Stimulated activated CD8-positive, alpha-beta memory T cell treated with anti-CD3 and anti-CD28 coated beads, Interleukin-7, amount 100 ng/mL, for 24 hours (primary cell): Measurements from ENCODE around the gene DSCAML1.
"Not testable (repeated sequence)": the region's sequence is repeated elsewhere in the genome, so short reads cannot be mapped to it uniquely, and the experiment has no call there.

Experiments
- DNase-seq: peaks from one replicate; pipeline ENCODE4 v3.0.0-alpha.2; 2020; ENCODE audit warnings: low read depth

The DSCAML1 gene

DNA sequence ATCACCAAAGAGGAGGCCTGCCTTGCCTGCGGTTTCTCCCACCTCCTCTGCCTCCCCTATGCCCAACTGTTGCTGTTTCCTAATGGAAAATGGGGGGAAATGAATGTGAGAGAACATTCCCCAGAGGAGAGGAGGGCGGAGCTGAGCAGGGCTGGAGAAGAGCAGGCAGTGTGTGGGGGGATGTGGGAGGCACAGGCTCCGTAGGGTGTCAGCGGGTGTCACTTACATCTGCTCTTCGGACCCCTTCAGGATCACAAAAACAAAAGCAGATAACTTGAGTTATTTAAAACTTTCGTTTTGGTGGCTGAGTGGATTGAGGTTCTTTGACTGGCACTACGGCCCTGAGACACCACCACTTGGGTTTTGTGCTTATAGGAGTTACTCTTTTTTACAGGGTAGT is 375.5 kb downstream of the DSCAML1 start:
- no peak for DNase-seq

DNA sequence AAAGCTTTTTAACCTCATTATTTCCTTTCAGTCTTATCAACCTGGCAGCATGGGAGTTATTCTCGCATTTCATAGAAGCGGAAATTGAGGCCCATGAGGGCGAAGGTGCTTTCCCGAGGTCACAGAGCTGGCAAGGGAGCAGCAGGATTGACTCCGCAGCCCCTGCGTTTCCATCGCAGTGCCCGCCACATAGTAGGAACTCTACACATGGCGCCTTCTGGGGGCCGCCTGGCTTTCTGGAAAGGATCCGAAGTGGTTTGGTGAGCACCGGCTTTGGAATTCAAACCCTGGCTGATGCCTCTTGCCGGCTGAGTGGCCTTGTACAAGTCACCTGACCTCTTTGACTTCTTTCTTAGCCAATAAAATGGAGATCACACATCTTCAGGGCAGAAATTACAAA is 376.0 kb downstream of the DSCAML1 start:
- no peak for DNase-seq

DNA sequence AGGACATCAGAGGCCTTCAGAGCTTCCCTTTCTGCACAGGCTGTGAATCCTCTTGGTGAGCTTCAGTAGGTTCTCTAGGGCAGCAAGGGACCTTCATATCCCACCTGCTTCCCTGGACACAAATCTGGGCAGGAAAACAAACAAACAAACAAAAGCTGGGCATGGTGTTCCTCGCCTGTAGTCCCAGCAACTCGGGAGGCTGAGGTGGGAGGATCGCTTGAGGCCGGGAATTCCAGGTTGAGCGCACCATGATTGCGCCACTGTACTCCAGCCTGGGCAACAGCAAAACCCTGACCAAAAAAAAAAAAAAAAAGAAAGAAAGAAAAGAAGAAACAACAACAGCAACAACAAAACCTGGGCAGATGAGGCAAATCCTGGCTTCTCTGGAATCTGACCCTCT is 376.4 kb downstream of the DSCAML1 start:
- DNase-seq = no peak

DNA sequence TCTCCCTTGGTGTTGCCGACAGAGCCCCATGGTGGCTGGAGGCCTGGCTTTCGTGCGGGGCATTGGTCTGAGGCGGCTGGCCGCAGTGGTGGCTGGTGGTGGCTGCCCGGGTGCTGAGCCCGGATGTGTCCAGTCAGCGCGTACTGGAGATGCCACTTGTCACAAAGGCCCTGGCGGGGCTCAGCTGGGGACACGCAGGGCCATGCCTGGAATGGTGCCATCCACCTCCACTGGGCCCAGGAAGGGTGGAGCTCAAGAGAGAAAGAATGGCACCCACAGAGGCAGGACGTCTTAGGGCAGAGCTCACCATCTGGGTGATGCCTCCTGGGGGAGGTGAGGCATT is 376.9 kb downstream of the DSCAML1 start:
- no peak for DNase-seq

DNA sequence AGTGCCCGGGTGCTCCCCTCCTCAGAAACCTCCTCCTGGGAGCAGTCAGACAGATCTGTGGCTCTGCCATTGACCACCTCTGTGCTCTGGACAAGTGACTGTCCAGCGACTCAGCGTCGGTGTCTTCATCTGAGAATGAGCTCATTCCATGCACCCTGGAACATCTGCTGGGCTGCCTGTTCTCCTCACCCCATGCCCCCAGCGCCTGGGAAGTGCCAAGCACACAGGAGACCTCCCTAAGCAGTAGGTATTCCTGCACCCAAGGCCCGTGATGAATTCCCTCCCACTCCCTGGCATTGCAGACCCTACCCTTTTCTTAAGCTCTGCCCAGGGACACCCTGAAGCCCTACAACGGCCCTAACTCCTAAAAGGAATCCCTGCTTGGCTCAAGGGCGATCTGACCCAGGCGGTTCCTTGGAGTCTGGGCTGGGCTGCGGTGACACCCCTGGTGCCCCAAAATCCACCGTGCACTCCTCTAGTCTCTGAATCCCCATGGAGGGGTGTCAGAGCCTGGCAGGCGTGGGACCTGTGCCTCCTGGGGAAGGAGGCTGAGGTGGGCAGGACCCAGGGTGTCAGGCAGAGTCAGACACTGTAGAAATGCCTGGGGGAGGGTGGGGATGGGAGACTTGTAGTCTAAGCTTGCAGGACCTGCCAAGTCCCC is 377.4 kb downstream of the DSCAML1 start:
- DNase-seq = no peak

DNA sequence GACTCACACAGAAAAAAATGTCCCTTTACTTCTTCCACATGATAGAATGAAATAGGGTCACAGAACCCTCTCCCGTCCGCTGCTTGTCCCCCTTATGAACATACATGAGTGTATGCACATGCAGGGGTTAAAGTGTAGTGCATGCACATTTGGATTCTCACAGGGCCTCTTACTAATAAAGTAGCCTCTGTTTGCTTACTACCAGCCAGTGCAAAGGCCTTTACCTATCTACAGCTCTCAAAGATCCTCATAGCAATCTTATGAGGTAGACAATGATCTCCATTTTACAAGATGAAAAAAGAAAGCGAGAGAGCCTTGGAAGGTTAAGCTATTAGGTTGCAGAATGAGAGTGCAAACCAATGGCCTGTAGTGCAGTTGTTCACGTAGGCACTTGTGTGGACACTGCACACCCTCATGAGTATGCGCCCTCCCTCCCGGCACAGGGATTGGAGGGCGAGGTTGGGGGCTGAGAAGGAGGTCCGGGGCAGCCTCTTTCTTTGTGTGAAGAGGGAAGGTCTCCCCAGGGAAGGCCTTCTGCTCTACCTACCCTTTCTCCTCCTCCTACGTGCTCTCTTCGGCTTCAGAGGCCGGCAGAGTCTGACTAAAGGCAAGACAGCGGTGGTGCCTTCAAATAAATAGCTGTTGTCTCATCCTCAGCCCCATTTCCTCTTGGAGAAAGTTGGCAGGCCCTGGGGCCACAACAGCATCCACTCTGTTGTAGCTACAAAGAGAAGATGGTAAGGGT is 378.1 kb downstream of the DSCAML1 start:
- DNase-seq = no peak

DNA sequence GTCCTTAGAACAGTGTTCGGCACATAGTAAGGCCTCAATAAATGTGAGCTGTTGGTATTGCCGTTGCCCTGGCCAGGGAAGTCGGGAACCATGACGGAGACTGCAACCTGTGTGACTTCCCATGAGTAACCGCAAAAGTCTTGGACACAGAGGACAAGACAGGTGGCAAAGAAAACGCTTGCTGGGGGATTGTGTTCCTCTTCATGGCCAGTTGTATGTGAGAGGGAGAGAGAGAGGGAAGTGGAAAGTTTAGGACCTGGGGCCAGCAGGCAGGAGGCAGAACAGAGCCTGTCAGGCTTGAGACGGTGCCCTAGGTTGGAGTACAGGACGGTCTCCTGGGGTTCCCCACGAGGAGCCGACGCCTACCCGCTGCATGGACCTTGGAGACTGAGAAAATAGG is 379.2 kb downstream of the DSCAML1 start:
- DNase-seq = no peak

DNA sequence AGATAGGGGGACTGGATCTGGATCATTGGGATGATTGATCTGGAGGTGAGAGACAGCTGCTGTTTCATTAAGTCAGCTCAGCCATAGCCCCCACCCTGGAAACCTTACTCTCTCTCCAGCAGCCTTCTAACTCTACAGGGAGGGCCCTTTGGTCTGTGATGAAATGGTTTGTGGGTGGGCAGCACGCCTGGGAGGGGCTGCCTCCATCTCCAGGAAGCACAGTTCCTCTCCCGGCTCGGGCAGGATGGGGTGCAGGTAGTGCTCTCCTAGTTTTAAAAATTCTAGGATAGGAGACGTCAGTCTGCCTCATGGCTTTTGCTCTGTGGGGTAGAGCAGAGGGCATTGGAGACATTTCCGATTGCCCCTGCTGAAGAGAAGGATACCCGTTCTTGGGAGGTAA is 379.7 kb downstream of the DSCAML1 start:
- no peak for DNase-seq

DNA sequence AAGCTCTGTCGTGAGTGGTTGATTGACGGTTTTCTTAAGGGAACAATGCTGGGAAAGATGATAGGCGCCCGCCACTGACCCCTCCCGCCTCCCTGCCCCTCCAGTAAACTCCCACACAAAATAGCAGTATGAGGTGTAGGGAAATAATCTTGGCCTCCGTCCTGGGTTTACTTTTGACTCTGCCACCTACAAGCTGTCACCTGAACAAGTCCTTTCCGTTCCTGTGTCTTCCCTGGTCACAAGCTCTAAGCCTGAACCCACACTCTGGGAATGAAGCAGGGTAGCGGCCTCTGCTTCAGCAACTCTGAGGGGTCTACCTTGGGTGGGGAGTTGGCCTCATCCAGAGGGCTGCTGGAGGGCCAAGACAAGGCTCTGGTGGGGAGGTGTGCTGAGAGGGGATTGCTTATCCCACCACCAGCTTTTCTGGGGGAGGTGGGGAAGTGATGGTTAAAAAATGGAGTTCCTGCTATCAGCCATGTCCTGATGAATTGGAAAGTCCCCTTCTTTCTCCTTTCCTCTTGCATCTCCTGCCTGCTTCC is 381.6 kb downstream of the DSCAML1 start:
- no peak for DNase-seq

DNA sequence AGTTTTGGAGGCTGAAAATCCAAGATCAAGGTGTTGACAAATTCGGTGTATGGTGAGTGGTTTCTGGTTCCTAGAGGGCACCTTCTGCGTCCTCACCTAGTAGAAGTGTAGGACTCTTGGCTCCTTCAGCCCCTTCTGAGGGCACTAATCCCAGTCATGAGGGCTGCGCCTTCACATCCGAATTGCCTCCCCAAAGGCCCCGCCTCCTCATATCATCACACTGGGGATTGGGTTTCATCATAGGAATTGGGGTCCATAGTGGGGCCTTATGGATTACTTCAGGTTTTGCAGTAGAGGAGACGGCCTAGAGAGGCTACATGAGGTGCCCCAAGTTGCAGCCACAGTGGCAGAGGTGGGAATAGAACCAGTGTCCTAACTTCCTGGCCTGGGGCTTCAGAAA is 382.3 kb downstream of the DSCAML1 start:
- DNase-seq = no peak

DNA sequence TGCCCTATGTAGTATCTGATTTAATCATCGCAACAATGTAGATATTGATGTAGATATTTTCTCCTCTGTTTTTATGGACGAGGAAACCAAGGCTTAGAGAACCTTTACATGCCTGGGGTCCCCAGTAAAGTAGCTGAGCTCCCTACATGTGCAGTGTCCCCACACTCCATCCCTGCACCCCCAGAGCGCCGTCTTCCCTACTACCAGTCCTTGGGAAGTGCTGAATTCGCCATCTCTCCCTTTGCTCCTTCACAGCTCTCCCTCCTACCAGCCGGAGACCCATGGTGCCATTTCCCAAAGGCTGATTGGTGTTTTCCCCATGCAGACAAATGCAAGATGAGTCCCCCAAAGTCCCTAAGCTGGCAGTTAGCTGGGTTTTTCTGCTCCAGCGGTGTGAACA is 383.4 kb downstream of the DSCAML1 start:
- DNase-seq = no peak

DNA sequence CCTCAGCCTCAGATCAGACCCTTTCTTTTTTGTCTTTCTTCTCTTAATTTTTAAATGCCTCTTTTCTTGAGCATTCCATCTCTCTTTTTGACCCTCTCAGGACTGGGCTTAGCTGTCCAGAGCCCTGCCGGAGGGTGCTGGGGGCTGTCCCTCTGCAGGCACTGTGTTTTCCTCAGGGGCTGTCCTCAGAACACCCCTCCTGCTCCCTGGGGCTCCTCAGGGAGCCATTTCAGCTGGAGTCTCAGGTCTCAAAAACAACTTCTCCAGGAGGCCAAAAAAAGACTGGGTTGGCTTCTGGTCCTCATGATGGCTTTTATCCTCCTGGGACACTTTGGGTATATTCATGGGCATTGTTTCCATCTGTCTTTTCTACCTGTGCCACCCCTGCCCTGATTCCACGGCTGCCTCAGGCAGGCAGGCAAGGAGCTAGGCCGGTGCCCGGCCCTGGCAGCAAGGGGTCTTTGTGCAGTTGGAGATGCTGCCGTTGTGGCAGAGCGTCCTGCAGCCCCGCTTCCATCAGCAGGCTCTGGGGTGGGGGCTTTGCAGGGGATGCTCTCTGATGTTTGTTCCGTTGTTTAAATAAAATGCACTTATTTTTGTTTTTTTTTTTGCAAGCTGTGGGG is 384.3 kb downstream of the DSCAML1 start:
- no peak for DNase-seq

DNA sequence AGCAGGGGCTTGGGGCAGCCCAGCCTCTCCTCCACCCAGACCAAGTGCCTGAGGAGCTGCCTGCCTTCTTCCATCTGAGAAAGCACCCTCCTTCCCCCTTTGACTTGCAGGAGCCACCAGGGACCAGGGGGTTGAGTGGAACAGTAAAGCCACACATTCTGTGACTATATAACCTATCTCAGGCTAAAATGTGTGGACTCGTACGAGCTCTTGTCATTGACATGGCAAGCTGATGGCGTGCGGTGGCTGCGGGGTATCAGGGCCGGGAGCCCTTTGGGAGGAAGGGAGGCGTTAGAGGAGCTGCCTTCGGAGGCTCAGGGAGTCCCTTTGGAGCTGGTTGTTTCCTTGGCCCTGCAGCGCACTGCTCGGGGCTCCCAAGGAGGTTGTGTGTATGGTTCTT is 384.8 kb downstream of the DSCAML1 start:
- no peak for DNase-seq

DNA sequence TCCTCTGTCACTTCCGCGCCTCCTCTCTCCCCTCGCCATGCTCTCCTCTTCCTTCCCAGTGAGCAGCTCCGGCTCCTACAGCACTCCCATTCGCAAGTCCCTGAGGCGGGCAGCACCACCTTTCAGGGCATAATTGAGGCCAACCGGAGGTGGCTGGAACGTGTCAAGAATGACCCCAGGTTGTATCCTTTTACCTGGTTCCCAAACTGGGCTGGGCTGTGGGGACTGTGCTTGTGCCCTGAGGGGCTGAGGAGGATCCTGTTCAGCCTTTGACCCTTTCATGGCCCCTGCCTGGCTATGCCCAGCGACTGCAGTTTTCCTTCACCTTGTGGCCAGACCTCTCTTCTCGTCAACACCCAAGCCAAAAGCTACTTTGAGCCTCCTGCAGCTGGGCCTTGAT is 385.3 kb downstream of the DSCAML1 start:
- DNase-seq = no peak

DNA sequence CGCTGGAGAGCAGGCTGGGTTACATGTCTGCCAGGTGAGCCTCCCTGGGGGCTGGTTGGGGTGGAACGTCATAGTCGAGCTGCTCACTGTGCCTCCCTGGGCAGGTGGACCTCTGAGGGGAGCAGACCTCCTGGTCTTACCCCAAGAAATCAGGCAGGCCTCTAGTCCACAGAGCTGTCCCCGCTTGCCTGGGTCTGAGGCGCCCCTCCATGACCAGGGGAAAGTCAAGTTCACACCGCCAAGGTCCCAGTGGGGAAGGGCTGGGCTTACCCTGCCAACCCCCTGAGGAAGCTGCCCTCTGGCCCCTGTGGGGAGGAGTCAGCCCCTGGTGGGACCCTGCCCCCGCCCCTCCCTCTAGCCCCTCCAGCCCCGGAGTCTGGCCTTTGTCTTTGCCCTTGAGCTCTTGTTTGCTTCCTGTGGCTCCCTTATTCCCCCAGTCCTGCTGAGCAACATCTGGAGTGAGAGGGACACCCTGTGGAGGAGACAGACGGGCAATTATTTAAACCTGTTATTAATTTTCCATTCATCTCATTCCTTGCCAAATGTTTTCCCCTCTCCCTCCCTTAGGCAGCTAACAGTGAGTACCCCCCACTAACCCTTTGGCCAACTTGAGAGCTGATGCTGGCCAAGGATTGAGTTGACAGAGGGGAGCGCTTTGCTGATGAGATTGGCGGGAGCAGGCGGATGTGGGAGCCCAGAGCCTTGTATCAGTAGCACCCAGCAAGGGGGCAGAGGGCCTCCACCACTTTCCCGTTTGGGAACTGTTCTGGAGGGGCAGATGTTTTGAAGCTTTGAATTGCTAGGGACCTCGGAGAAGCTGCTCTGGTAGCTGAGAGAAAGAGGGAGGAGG is 385.9 kb downstream of the DSCAML1 start:
- DNase-seq = no peak

DNA sequence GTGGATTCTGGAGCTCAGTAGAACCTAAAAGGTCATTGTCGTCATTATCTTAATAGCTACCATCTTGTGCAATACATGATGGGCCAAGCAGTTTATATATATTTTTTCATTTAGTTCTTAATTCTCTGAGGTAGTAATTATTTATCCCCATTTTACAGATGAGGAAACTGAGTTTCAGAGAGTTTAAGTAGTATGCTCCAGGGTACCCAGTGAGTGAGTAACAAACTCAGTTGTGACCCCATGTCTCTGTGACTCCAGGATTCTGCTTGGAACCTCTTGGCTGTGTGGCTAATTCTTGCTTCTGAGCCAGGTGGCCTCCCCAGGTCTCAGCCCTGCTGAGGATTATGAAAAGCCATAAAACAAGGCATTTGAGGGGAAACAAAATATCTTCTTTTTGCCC is 386.8 kb downstream of the DSCAML1 start:
- DNase-seq = no peak

DNA sequence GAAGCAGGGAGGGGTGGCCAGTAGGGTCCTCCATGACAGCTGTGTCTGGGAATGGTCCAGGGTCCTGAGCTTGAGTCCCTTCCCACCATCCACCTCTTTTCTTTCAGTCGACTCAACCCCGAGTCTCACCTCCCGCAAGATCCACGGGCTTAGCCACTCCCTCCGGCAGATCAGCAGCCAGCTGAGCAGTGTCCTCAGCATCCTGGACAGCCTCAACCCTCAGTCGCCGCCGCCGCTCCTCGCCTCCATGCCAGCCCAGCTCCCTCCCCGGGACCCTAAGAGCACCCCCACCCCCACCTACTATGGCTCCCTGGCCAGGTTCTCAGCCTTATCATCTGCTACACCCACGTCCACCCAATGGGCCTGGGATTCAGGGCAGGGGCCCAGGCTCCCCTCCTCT is 387.5 kb downstream of the DSCAML1 start:
- no peak for DNase-seq

DNA sequence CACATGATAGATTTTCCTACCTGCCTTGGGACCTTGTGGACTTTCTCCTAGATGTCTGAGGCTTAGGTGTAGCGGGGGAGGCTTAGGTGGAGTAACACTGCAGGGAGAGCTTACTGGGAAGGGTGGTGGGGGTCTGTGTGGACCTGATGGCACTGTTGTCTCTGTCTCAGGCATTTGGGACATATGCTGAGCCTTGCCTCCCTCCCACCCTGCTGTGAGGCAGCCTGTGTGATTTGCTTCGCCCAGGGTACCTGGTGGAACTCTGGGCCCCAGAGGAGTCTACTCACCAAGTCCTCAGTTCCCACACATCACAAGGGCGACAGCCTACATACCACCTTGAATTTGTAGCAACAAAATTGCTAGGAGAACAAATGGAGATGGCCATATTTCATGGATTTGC is 388.7 kb downstream of the DSCAML1 start:
- no peak for DNase-seq

DNA sequence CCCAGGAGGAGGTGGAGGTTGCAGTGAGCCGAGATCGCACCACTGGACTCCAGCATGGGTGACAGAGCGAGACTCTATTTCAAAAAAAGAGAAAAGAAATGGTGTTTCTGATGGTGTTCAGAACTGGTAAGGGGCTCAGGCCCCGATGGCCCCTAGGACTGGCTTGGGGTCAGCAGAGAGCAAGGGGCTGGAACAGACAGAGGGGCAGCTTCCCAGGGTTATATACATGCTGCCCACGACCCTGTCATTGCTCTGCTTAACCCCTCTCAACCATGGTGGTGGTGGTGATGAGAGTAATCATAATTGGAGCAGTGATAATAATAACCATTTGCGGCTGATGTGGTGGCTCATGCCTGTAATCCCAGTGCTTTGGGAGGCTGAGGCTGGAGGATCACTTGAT is 390.0 kb downstream of the DSCAML1 start:
- DNase-seq = no peak

DNA sequence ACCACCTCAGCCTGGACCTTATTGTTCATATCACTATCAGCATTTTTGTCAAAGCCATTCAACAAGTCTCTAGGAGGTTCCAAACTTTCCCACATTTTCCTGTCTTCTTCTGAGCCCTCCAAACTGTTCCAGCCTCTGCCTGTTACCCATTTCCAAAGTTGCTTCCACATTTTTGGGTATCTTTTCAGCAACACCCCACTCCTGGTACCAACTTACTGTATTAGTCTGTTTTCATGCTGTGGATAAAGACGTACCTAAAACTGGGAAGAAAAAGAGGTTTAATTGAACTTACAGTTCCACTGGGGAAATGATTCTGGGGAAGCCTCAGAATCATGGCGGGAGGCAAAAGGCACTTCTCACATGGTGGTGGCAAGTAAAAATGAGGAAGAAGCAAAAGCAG is 391.1 kb downstream of the DSCAML1 start:
- not testable (repeated sequence) for DNase-seq

DNA sequence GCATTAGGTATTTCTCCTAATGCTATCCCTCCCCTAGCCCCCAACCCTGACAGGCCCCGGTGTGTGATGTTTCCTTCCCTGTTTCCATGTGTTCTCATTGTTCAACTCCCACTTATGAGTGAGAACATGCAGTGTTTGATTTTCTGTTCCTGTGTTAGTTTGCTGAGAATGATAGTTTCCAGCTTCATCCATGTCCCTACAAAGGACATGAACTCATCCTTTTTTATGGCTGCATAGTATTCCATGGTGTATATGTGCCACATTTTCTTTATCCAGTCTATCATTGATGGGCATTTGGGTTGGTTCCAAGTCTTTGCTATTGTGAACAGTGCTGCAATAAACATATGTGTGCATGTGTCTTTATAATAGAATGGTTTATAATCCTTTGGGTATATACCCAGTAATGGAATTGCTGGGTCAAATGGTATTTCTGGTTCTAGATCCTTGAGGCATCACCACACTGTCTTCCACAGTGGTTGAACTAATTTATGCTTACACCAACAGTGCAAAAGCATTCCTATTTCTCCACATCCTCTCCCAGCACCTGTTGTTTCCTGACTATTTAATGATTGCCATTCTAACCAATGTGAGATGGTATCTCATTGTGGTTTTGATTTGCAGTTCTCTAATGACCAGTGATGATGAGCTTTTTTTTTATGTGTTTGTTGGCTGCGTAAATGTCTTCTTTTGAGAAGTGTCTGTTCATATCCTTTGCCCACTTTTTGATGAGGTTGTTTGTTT is 397.7 kb downstream of the DSCAML1 start:
- DNase-seq = not testable (repeated sequence)

DNA sequence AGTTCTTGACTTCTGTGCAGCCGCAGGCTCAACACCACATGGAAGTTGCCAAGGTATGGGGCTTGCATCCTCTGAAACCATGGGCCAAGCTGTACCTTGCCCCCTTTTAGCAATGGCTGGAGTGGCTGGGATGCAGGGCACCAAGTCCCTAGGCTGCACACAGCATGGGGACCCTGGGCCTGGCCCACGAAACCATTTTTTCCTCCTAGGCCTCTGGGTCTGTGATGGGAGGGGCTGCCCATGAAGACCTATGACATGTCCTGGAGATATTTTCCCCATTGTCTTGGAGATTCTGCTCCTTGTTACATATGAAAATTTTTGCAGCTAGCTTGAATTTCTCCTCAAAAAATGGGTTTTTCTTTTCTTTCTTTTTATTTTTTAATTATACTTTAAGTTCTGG is 398.4 kb downstream of the DSCAML1 start:
- not testable (repeated sequence) for DNase-seq
